Stimulated activated CD4-positive, alpha-beta T cell treated with anti-CD3 and anti-CD28 coated beads, TNF-alpha, amount 100 ng/mL, for 4 hours (primary cell): Measurements from ENCODE around the gene VEZT.
"Not testable (repeated sequence)": the region's sequence is repeated elsewhere in the genome, so short reads cannot be mapped to it uniquely, and the experiment has no call there.

ENCODE experiments used
- DNase-seq, 3 experiments: peaks; one replicate each; pipeline ENCODE4 v3.0.0-alpha.2; 2020; ENCODE audit warnings: low read depth in 3 of 3

VEZT gene

GRCh38 chr12:95224202-95225170 lies 6.9 kb downstream of the VEZT start:
- DNase-seq: no peak

- DNase-seq: no peak
Observed at GRCh38 chr12:95225645-95226212, 8.1 kb downstream of the VEZT start.

GRCh38 chr12:95227818-95228356 lies 10.3 kb downstream of the VEZT start:
- no peak for DNase-seq

- DNase-seq: no peak
Observed at GRCh38 chr12:95228617-95229016, 11.0 kb downstream of the VEZT start.

- DNase-seq: no peak
Observed at GRCh38 chr12:95229636-95230035, 12.0 kb downstream of the VEZT start.

GRCh38 chr12:95230313-95230712 lies 12.7 kb downstream of the VEZT start:
- no peak for DNase-seq

- no peak for DNase-seq
Observed at GRCh38 chr12:95231190-95231589, 13.6 kb downstream of the VEZT start.

GRCh38 chr12:95234187-95234586 lies 16.6 kb downstream of the VEZT start:
- not testable (repeated sequence) for DNase-seq

- not testable (repeated sequence) for DNase-seq
Observed at GRCh38 chr12:95235621-95236020, 18.0 kb downstream of the VEZT start.

GRCh38 chr12:95237315-95237714 lies 19.7 kb downstream of the VEZT start:
- no peak for DNase-seq

GRCh38 chr12:95238150-95238549 lies 20.5 kb downstream of the VEZT start:
- DNase-seq: no peak

- DNase-seq: no peak
Observed at GRCh38 chr12:95239216-95239615, 21.6 kb downstream of the VEZT start.

GRCh38 chr12:95239835-95240234 lies 22.2 kb downstream of the VEZT start:
- DNase-seq: not testable (repeated sequence)

GRCh38 chr12:95240556-95240955 lies 22.9 kb downstream of the VEZT start:
- no peak for DNase-seq

GRCh38 chr12:95241138-95241537 lies 23.5 kb downstream of the VEZT start:
- not testable (repeated sequence) for DNase-seq

- no peak for DNase-seq
Observed at GRCh38 chr12:95241761-95242506, 24.3 kb downstream of the VEZT start.

- no peak for DNase-seq
Observed at GRCh38 chr12:95243497-95244183, 26.0 kb downstream of the VEZT start.

GRCh38 chr12:95244350-95244749 lies 26.7 kb downstream of the VEZT start:
- no peak for DNase-seq

GRCh38 chr12:95248095-95248494 lies 30.5 kb downstream of the VEZT start:
- no peak for DNase-seq

GRCh38 chr12:95248604-95249360 lies 31.2 kb downstream of the VEZT start:
- no peak for DNase-seq

GRCh38 chr12:95253386-95253785 lies 35.8 kb downstream of the VEZT start:
- no peak for DNase-seq
